GOT3 (cell line): ENCODE measurements around the gene UBE2J2.
"Not testable (repeated sequence)": the region's sequence is repeated elsewhere in the genome, so short reads cannot be mapped to it uniquely, and the experiment has no call there.

Experiments used
- DNase-seq: peaks from one replicate; lab custom pipeline; 2025; ENCODE audit warnings: mixed read lengths; lab: John Stamatoyannopoulos, UW

The UBE2J2 gene

GRCh38 chr1:1255611-1256010, 18.0 kb downstream of the UBE2J2 start:
- DNase-seq, result no peak

GRCh38 chr1:1255078-1255477, 18.6 kb downstream of the UBE2J2 start:
- DNase-seq, result no peak

- DNase-seq, result no peak
Observed at GRCh38 chr1:1254667-1254998, 19.0 kb downstream of the UBE2J2 start.

- no peak for DNase-seq
Observed at GRCh38 chr1:1253972-1254666, 19.5 kb downstream of the UBE2J2 start.

GRCh38 chr1:1253314-1253713, 20.3 kb downstream of the UBE2J2 start:
- no peak for DNase-seq

- DNase-seq, result no peak
Observed at GRCh38 chr1:1250786-1251284, 22.8 kb downstream of the UBE2J2 start.

- DNase-seq, result not testable (repeated sequence)
Observed at GRCh38 chr1:1248009-1248913, 25.4 kb downstream of the UBE2J2 start.

- no peak for DNase-seq
Observed at GRCh38 chr1:1247341-1247913, 26.2 kb downstream of the UBE2J2 start.

- DNase-seq, result no peak
Observed at GRCh38 chr1:1246577-1247340, 26.9 kb downstream of the UBE2J2 start, which contains the start of gene C1QTNF12. TSS of gene C1QTNF12 (minus strand) at chr1:1246722. CDS start at chr1:1246690, 32 bp downstream.

- no peak for DNase-seq
Observed at GRCh38 chr1:1245817-1246576, 27.7 kb downstream of the UBE2J2 start.

GRCh38 chr1:1245178-1245816, 28.4 kb downstream of the UBE2J2 start:
- no peak for DNase-seq

GRCh38 chr1:1244192-1244811, 29.4 kb downstream of the UBE2J2 start:
- no peak for DNase-seq

- no peak for DNase-seq
Observed at GRCh38 chr1:1243807-1244191, 29.9 kb downstream of the UBE2J2 start.

GRCh38 chr1:1243266-1243660, 30.4 kb downstream of the UBE2J2 start:
- DNase-seq, result no peak

- DNase-seq, result no peak
Observed at GRCh38 chr1:1242461-1243265, 31.0 kb downstream of the UBE2J2 start.

GRCh38 chr1:1241588-1242219, 31.9 kb downstream of the UBE2J2 start:
- DNase-seq, result no peak

- DNase-seq, result no peak
Observed at GRCh38 chr1:1240822-1241587, 32.6 kb downstream of the UBE2J2 start.

- DNase-seq, result no peak
Observed at GRCh38 chr1:1240348-1240732, 33.3 kb downstream of the UBE2J2 start.
